Activated naive CD8-positive, alpha-beta T cell (primary cell): ENCODE measurements around the gene SERPINC1.
"Not testable (repeated sequence)": the region's sequence is repeated elsewhere in the genome, so short reads cannot be mapped to it uniquely, and the experiment has no call there.

ENCODE experiments used
- H3K27ac Mint-ChIP-seq: one replicate; pipeline ENCODE4 v1.8.0; 2021; ENCODE audit warnings: mixed read lengths
- H3K27me3 Mint-ChIP-seq: one replicate; pipeline ENCODE4 v1.8.0; 2021; ENCODE audit warnings: mixed read lengths
- H3K36me3 Mint-ChIP-seq: one replicate; pipeline ENCODE4 v1.8.0; 2021; ENCODE audit warnings: mixed read lengths
- H3K4me1 Mint-ChIP-seq: one replicate; pipeline ENCODE4 v1.8.0; 2021; ENCODE audit warnings: low read depth, mixed read lengths
- H3K4me3 Mint-ChIP-seq: one replicate; pipeline ENCODE4 v1.8.0; 2021; ENCODE audit warnings: mild to moderate bottlenecking, mixed read lengths
- H3K9me3 Mint-ChIP-seq: one replicate; pipeline ENCODE4 v1.8.0; 2021; ENCODE audit warnings: low read depth, mixed read lengths

The SERPINC1 gene

GRCh38 chr1:173914366-173914871 lies 2.7 kb downstream of the SERPINC1 start:
- H3K36me3 Mint-ChIP-seq, result peaks cover 4% of the 10 kb centered on the region
- H3K4me1 Mint-ChIP-seq, result no peaks in the 10 kb centered on the region
- no peak overlapping the region for H3K27ac Mint-ChIP-seq
- no peaks in the 10 kb centered on the region for H3K27me3 Mint-ChIP-seq
- H3K9me3 Mint-ChIP-seq, result no peaks in the 10 kb centered on the region
- no peak overlapping the region for H3K4me3 Mint-ChIP-seq

GRCh38 chr1:173913111-173913510 lies 4.0 kb downstream of the SERPINC1 start:
- Mint-ChIP-seq H3K4me3 (no peak overlapping the region), H3K36me3 (peaks cover 8% of the 10 kb centered on the region), H3K27ac (no peak overlapping the region), H3K27me3 (no peaks in the 10 kb centered on the region), H3K4me1 (no peaks in the 10 kb centered on the region), H3K9me3 (no peaks in the 10 kb centered on the region)

- Mint-ChIP-seq H3K27ac (no peak overlapping the region), H3K4me3 (no peak overlapping the region), H3K9me3 (no peaks in the 10 kb centered on the region), H3K36me3 (peaks cover 16% of the 10 kb centered on the region), H3K27me3 (no peaks in the 10 kb centered on the region), H3K4me1 (peaks cover 5% of the 10 kb centered on the region)
Observed at GRCh38 chr1:173903827-173904531, 13.1 kb downstream of the SERPINC1 start.

- peaks cover 17% of the 10 kb centered on the region for H3K36me3 Mint-ChIP-seq
- no peaks in the 10 kb centered on the region for H3K27me3 Mint-ChIP-seq
- H3K4me1 Mint-ChIP-seq, result peaks cover 5% of the 10 kb centered on the region
- H3K27ac Mint-ChIP-seq, result no peak overlapping the region
- H3K9me3 Mint-ChIP-seq, result no peaks in the 10 kb centered on the region
- H3K4me3 Mint-ChIP-seq, result no peak overlapping the region
Observed at GRCh38 chr1:173900992-173901391, 16.1 kb downstream of the SERPINC1 start.

- H3K27ac Mint-ChIP-seq, result no peak overlapping the region
Observed at GRCh38 chr1:173900427-173900826, 16.7 kb downstream of the SERPINC1 start.

GRCh38 chr1:173894189-173894588 lies 22.9 kb downstream of the SERPINC1 start:
- H3K27ac Mint-ChIP-seq, result no peak overlapping the region
- no peaks in the 10 kb centered on the region for H3K27me3 Mint-ChIP-seq
- no peak overlapping the region for H3K4me3 Mint-ChIP-seq
- peaks cover 26% of the 10 kb centered on the region for H3K36me3 Mint-ChIP-seq
- peaks cover 12% of the 10 kb centered on the region for H3K4me1 Mint-ChIP-seq
- H3K9me3 Mint-ChIP-seq, result no peaks in the 10 kb centered on the region

More at GRCh38 chr1:173900427-173900826, 16.7 kb downstream of the SERPINC1 start:
- Mint-ChIP-seq H3K36me3 (peaks cover 16% of the 10 kb centered on the region), H3K4me1 (peaks cover 5% of the 10 kb centered on the region), H3K9me3 (no peaks in the 10 kb centered on the region), H3K4me3 (no peak overlapping the region), H3K27me3 (no peaks in the 10 kb centered on the region)

- Mint-ChIP-seq H3K36me3 (peaks cover 23% of the 10 kb centered on the region), H3K27me3 (no peaks in the 10 kb centered on the region), H3K4me3 (no peak overlapping the region), H3K27ac (no peak overlapping the region), H3K9me3 (no peaks in the 10 kb centered on the region), H3K4me1 (peaks cover 15% of the 10 kb centered on the region)
Observed at GRCh38 chr1:173893611-173894010, 23.5 kb downstream of the SERPINC1 start.

GRCh38 chr1:173889885-173890284 lies 27.2 kb downstream of the SERPINC1 start:
- Mint-ChIP-seq H3K27me3 (no peaks in the 10 kb centered on the region), H3K9me3 (no peaks in the 10 kb centered on the region), H3K4me3 (no peak overlapping the region), H3K36me3 (peaks cover 33% of the 10 kb centered on the region), H3K4me1 (peaks cover 38% of the 10 kb centered on the region), H3K27ac (no peak overlapping the region)

- no peaks in the 10 kb centered on the region for H3K9me3 Mint-ChIP-seq
- no peak overlapping the region for H3K27ac Mint-ChIP-seq
- no peak overlapping the region for H3K4me3 Mint-ChIP-seq
- H3K4me1 Mint-ChIP-seq, result peaks cover 36% of the 10 kb centered on the region
- peaks cover 31% of the 10 kb centered on the region for H3K36me3 Mint-ChIP-seq
- H3K27me3 Mint-ChIP-seq, result no peaks in the 10 kb centered on the region
Observed at GRCh38 chr1:173888749-173889148, 28.4 kb downstream of the SERPINC1 start.

GRCh38 chr1:173887627-173888026 lies 29.5 kb downstream of the SERPINC1 start:
- H3K27ac Mint-ChIP-seq, result no peak overlapping the region
- peaks cover 36% of the 10 kb centered on the region for H3K4me1 Mint-ChIP-seq
- H3K36me3 Mint-ChIP-seq, result peaks cover 25% of the 10 kb centered on the region
- no peaks in the 10 kb centered on the region for H3K9me3 Mint-ChIP-seq
- no peaks in the 10 kb centered on the region for H3K27me3 Mint-ChIP-seq
- no peak overlapping the region for H3K4me3 Mint-ChIP-seq

GRCh38 chr1:173886746-173887611 lies 30.1 kb downstream of the SERPINC1 start:
- Mint-ChIP-seq H3K9me3 (no peaks in the 10 kb centered on the region), H3K4me1 (peaks cover 33% of the 10 kb centered on the region), H3K4me3 (no peak overlapping the region), H3K27ac (no peak overlapping the region), H3K36me3 (peaks cover 21% of the 10 kb centered on the region), H3K27me3 (no peaks in the 10 kb centered on the region)

GRCh38 chr1:173884701-173885100 lies 32.4 kb downstream of the SERPINC1 start:
- H3K9me3 Mint-ChIP-seq, result no peaks in the 10 kb centered on the region
- H3K4me1 Mint-ChIP-seq, result peaks cover 28% of the 10 kb centered on the region
- no peak overlapping the region for H3K27ac Mint-ChIP-seq
- H3K4me3 Mint-ChIP-seq, result no peak overlapping the region
- no peaks in the 10 kb centered on the region for H3K27me3 Mint-ChIP-seq
- H3K36me3 Mint-ChIP-seq, result peaks cover 16% of the 10 kb centered on the region

GRCh38 chr1:173881117-173881516 lies 36.0 kb downstream of the SERPINC1 start:
- not testable (repeated sequence) for H3K27me3 Mint-ChIP-seq, H3K4me1 Mint-ChIP-seq, H3K4me3 Mint-ChIP-seq, H3K27ac Mint-ChIP-seq, H3K9me3 Mint-ChIP-seq
- peaks cover 15% of the 10 kb centered on the region for H3K36me3 Mint-ChIP-seq

GRCh38 chr1:173878251-173878650 lies 38.9 kb downstream of the SERPINC1 start:
- Mint-ChIP-seq H3K36me3 (peaks cover 12% of the 10 kb centered on the region), H3K4me1 (no peaks in the 10 kb centered on the region), H3K27ac (no peak overlapping the region), H3K4me3 (no peak overlapping the region), H3K9me3 (no peaks in the 10 kb centered on the region), H3K27me3 (no peaks in the 10 kb centered on the region)

- Mint-ChIP-seq H3K4me1 (peaks cover 6% of the 10 kb centered on the region), H3K9me3 (no peaks in the 10 kb centered on the region), H3K27ac (no peak overlapping the region), H3K4me3 (no peak overlapping the region), H3K27me3 (no peaks in the 10 kb centered on the region), H3K36me3 (peaks cover 12% of the 10 kb centered on the region)
Observed at GRCh38 chr1:173876732-173877131, 40.4 kb downstream of the SERPINC1 start.
